HG03108 (cell line): ENCODE measurements around the gene PBX3.

Experiments
- ATAC-seq: cut with Tn5 transposase; IDR thresholded peaks from one replicate; pipeline ENCODE4 v1.9.1; 2021; ENCODE audit warnings: moderate library complexity; ENCODE audit not compliant: unreplicated experiment

The PBX3 gene

GRCh38 chr9:125747053-125747764, at the start of gene PBX3:
TSS of gene PBX3 (plus strand) at chr9:125747373.
- ATAC-seq, result peak; percentile 3

- ATAC-seq, result no peak
These were observed 47.3 kb upstream of the PBX3 start for GRCh38 chr9:125699870-125700269.

GRCh38 chr9:125700791-125701190, 46.4 kb upstream of the PBX3 start:
- peak; percentile 86 for ATAC-seq

- ATAC-seq, result no peak
These were observed 45.8 kb upstream of the PBX3 start for GRCh38 chr9:125701351-125701750.

GRCh38 chr9:125703662-125704061, 43.5 kb upstream of the PBX3 start:
- ATAC-seq, result no peak

GRCh38 chr9:125705893-125706292, 41.3 kb upstream of the PBX3 start:
- no peak for ATAC-seq

GRCh38 chr9:125706651-125707471, 40.3 kb upstream of the PBX3 start, which contains the start of gene MAPKAP1:
TSS of gene MAPKAP1 (minus strand) at chr9:125707208. CDS start at chr9:125672574, 34,634 bp downstream.
- ATAC-seq, result peak; percentile 95

- no peak for ATAC-seq
These were observed 39.7 kb upstream of the PBX3 start for GRCh38 chr9:125707472-125707804.

GRCh38 chr9:125726456-125727132, 20.6 kb upstream of the PBX3 start:
- no peak for ATAC-seq

- no peak for ATAC-seq
These were observed 17.0 kb upstream of the PBX3 start for GRCh38 chr9:125730168-125730567.

GRCh38 chr9:125732562-125732961, 14.6 kb upstream of the PBX3 start:
- ATAC-seq, result no peak

GRCh38 chr9:125739436-125739835, 7.7 kb upstream of the PBX3 start:
- no peak for ATAC-seq

GRCh38 chr9:125742657-125743056, 4.5 kb upstream of the PBX3 start:
- no peak for ATAC-seq

- ATAC-seq, result no peak
These were observed 3.3 kb upstream of the PBX3 start for GRCh38 chr9:125743682-125744428.

- ATAC-seq, result no peak
These were observed 2.6 kb upstream of the PBX3 start for GRCh38 chr9:125744616-125745015.

GRCh38 chr9:125745018-125745417, 2.2 kb upstream of the PBX3 start:
- no peak for ATAC-seq

GRCh38 chr9:125745682-125746016, 1.5 kb upstream of the PBX3 start:
- no peak for ATAC-seq

GRCh38 chr9:125746017-125746773, 978 bp upstream of the PBX3 start:
- ATAC-seq, result peak; percentile 55

GRCh38 chr9:125746774-125747052, 460 bp upstream of the PBX3 start:
- peak; percentile 10 for ATAC-seq

GRCh38 chr9:125747765-125748445, 732 bp downstream of the PBX3 start:
- ATAC-seq, result no peak
